Smooth muscle cell (in vitro differentiated cells): Measurements from ENCODE around the gene LRRC52. TPM values are rescaled to one million over a fixed set of nuclear protein-coding genes. Genes with fewer than 3 reads are reported as not detected.
"Not testable (repeated sequence)": the region's sequence is repeated elsewhere in the genome, so short reads cannot be mapped to it uniquely, and the experiment has no call there.

Source experiments
- DNase-seq: peaks from one replicate; lab custom pipeline; 2025; ENCODE audit not compliant: unreplicated experiment; lab: John Stamatoyannopoulos, UW
- H2AFZ ChIP-seq: fragments of 200-600 bp; sonication (generic); 2 replicates; pipeline ENCODE4 v1.6.0; 2016; ENCODE audit warnings: antibody characterized with exemption, low read depth, mild to moderate bottlenecking
- H3F3A ChIP-seq: fragments of 200-600 bp; sonication (generic); 2 replicates; pipeline ENCODE4 v1.6.0; 2017; ENCODE audit warnings: antibody characterized with exemption, low read depth
- H3K27ac ChIP-seq: fragments of 200-600 bp; sonication (generic); 2 replicates; pipeline ENCODE4 v1.5.1; 2016; ENCODE audit warnings: low read depth, mild to moderate bottlenecking
- H3K27me3 ChIP-seq: fragments of 200-600 bp; sonication (generic); 2 replicates; pipeline ENCODE4 v1.6.1; 2016; ENCODE audit warnings: low read depth, mild to moderate bottlenecking
- H3K36me3 ChIP-seq: fragments of 200-600 bp; sonication (generic); 2 replicates; pipeline ENCODE4 v1.5.1; 2016; ENCODE audit warnings: low read depth
- H3K4me1 ChIP-seq: fragments of 200-600 bp; sonication (generic); 2 replicates; pipeline ENCODE4 v1.5.1; 2016; ENCODE audit warnings: low read depth
- H3K4me2 ChIP-seq: fragments of 200-600 bp; sonication (generic); 2 replicates; pipeline ENCODE4 v1.6.0; 2016; ENCODE audit warnings: mild to moderate bottlenecking
- H3K4me3 ChIP-seq: fragments of 200-600 bp; sonication (generic); 2 replicates; pipeline ENCODE4 v1.5.1; 2016; ENCODE audit warnings: mild to moderate bottlenecking
- H3K79me2 ChIP-seq: fragments of 200-600 bp; sonication (generic); 2 replicates; pipeline ENCODE4 v1.6.0; 2016; ENCODE audit warnings: low read depth, mild to moderate bottlenecking
- H3K9ac ChIP-seq: fragments of 200-600 bp; sonication (generic); 2 replicates; pipeline ENCODE4 v1.6.0; 2016; ENCODE audit warnings: low read depth
- H3K9me3 ChIP-seq: fragments of 200-600 bp; sonication (generic); replicated peaks from 2 replicates; pipeline ENCODE4 v1.5.1; 2016; ENCODE audit warnings: low read depth
- H4K20me1 ChIP-seq: fragments of 200-600 bp; sonication (generic); 2 replicates; pipeline ENCODE4 v1.6.0; 2016; ENCODE audit warnings: low read depth
- WGBS: methylation state at CpG from one replicate; pipeline ENCODE4 v1.1.7; 2016; ENCODE audit warnings: low lambda C conversion rate; 5-methylcytosine and 5-hydroxymethylcytosine counted together
- polyA plus RNA-seq: library from polyadenylated mRNA; unstranded; fragments of >200 nt; fragmentation: Nextera tagmentation; extraction: Ambion mirVana; gene quantifications from 2 replicates; pipeline ENCODE4 v1.2.1, GENCODE V29; 2016
- total RNA-seq: library from RNA; depleted of rRNA; stranded (reverse); fragments of >200 nt; gene quantifications from 2 replicates; pipeline ENCODE4 v1.2.3, GENCODE V29; 2014
- TF ChIP-seq, protein P1 (sequence below): fragments of 200-600 bp; sonication (generic); IDR thresholded peaks from 2 replicates; pipeline ENCODE4 v1.5.1; 2017; ENCODE audit warnings: borderline replicate concordance, mild to moderate bottlenecking, antibody characterized with exemption; ENCODE audit not compliant: insufficient read depth, poor library complexity, severe bottlenecking

Gene LRRC52
- total and polyA plus RNA-seq, 2 experiments from 2014 or later, result not detected

DNA sequence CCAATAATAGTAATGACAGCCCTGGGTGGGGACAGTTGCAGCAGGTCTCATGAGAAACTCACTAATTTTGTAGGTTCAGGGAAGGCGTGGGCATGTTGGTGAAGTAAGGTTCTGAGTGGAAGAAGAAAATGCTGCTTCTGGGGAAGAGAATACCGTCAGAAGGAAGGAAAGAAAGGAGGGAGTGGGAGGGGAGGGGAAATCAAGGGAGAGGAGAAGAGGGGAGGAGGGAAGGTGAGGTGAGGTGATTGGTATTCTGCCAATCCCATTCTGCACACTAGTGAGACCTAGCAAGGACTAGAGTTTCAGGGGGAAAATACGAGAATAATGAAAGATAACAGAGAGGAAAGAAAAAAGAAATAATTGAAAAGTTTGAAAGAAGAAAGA, 54.9 kb downstream of the LRRC52 start:
- no peaks in the 10 kb centered on the region for H3K9me3 ChIP-seq
- H4K20me1 ChIP-seq, result no peaks in the 10 kb centered on the region
- no peaks in the 10 kb centered on the region for H3K79me2 ChIP-seq
- no peaks in the 10 kb centered on the region for H3F3A ChIP-seq
- WGBS, result 15% methylated on average over 3 of the region's 3 CpGs
- peaks cover 11% of the 10 kb centered on the region for H3K27me3 ChIP-seq
- peaks cover 6% of the 10 kb centered on the region for H3K4me1 ChIP-seq
- peak overlapping the region; percentile 86 for H3K27ac ChIP-seq
- DNase-seq, result no peak
- H3K36me3 ChIP-seq, result no peaks in the 10 kb centered on the region
- peak overlapping the region; percentile 27 for H2AFZ ChIP-seq
- H3K4me2 ChIP-seq, result peak overlapping the region; percentile 85
- H3K4me3 ChIP-seq, result peak overlapping the region; percentile 53
- H3K9ac ChIP-seq, result peak overlapping the region; percentile 87
- TF ChIP-seq, protein P1, sequence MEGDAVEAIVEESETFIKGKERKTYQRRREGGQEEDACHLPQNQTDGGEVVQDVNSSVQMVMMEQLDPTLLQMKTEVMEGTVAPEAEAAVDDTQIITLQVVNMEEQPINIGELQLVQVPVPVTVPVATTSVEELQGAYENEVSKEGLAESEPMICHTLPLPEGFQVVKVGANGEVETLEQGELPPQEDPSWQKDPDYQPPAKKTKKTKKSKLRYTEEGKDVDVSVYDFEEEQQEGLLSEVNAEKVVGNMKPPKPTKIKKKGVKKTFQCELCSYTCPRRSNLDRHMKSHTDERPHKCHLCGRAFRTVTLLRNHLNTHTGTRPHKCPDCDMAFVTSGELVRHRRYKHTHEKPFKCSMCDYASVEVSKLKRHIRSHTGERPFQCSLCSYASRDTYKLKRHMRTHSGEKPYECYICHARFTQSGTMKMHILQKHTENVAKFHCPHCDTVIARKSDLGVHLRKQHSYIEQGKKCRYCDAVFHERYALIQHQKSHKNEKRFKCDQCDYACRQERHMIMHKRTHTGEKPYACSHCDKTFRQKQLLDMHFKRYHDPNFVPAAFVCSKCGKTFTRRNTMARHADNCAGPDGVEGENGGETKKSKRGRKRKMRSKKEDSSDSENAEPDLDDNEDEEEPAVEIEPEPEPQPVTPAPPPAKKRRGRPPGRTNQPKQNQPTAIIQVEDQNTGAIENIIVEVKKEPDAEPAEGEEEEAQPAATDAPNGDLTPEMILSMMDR, result no peak

DNA sequence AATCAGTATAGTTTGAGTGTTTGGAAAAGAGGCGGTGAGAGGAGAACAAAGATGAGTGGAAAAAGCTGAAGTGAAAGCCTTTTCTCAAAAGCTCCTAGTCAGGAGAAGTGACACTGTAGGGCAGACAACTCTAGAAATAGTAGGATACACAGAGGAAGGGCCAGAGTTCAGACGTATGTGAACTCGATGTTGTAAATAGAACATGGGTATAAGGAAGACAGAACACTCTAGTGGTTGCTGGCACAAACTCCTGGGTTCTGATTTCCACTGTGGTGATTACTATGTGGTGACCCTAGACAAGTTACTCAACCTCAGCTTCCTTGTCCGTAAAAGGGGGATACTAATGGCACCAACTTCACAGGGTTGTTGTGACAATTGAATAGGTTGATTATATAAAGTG, 57.0 kb downstream of the LRRC52 start:
- no peak overlapping the region for H3K4me2 ChIP-seq
- no peak overlapping the region for H2AFZ ChIP-seq
- TF ChIP-seq, protein P1, result no peak
- H3K4me1 ChIP-seq, result peaks cover 6% of the 10 kb centered on the region
- H4K20me1 ChIP-seq, result no peaks in the 10 kb centered on the region
- no peaks in the 10 kb centered on the region for H3K36me3 ChIP-seq
- no peaks in the 10 kb centered on the region for H3K27me3 ChIP-seq
- H3F3A ChIP-seq, result no peaks in the 10 kb centered on the region
- no peak for DNase-seq
- H3K9ac ChIP-seq, result no peak overlapping the region
- H3K79me2 ChIP-seq, result no peaks in the 10 kb centered on the region
- H3K4me3 ChIP-seq, result no peak overlapping the region
- no peaks in the 10 kb centered on the region for H3K9me3 ChIP-seq
- H3K27ac ChIP-seq, result no peak overlapping the region
- 85% methylated on average over 4 of the region's 4 CpGs for WGBS

DNA sequence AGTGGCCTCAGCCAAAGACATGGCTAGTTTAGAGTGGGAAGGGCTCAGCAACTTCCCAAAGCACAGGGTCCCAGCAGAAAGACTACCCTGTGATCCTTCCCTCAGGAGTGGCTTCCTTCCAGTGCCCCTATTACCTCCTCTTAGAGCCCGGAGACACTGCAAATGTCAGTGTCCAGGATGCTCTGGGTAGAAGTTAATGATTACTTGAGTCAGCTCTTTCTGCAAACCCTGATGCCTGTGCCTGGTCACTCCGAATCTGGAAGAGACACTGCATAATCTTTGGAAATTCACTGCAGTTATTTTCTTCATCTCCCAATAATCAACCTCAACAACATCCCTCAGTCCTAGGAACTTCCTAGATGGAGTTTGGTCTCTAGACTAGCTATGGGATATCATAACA, 60.0 kb downstream of the LRRC52 start:
- no peaks in the 10 kb centered on the region for H4K20me1 ChIP-seq
- TF ChIP-seq, protein P1, result no peak
- H3K4me3 ChIP-seq, result no peak overlapping the region
- no peak overlapping the region for H3K4me2 ChIP-seq
- H3F3A ChIP-seq, result no peaks in the 10 kb centered on the region
- no peak overlapping the region for H2AFZ ChIP-seq
- no peaks in the 10 kb centered on the region for H3K79me2 ChIP-seq
- no peaks in the 10 kb centered on the region for H3K9me3 ChIP-seq
- H3K36me3 ChIP-seq, result no peaks in the 10 kb centered on the region
- no peaks in the 10 kb centered on the region for H3K27me3 ChIP-seq
- DNase-seq, result no peak
- peaks cover 2% of the 10 kb centered on the region for H3K4me1 ChIP-seq
- 98% methylated on average over 2 of the region's 2 CpGs for WGBS
- H3K9ac ChIP-seq, result no peak overlapping the region
- no peak overlapping the region for H3K27ac ChIP-seq

DNA sequence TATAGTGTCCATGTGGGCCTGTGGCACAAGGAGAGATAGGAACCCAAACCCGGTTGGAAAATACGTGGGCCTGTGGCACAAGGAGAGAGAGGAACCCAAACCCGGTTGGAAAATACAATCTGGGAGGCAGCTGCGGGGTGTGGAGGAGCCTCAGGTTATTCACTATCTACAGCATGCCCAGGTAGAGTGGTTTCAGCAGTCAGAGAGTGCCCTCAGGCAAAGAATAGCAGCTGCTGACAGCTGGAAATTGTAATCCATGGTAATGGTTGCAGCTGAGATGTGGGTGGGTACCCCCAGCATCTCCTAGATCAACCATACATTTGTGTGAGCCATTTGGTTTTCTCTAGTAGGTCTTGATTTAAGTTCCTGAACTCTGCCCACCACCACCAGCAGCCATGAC, 61.4 kb downstream of the LRRC52 start:
- TF ChIP-seq, protein P1, result no peak
- no peaks in the 10 kb centered on the region for H3K36me3 ChIP-seq
- no peaks in the 10 kb centered on the region for H4K20me1 ChIP-seq
- no peaks in the 10 kb centered on the region for H3K79me2 ChIP-seq
- H3F3A ChIP-seq, result no peaks in the 10 kb centered on the region
- H3K4me3 ChIP-seq, result no peak overlapping the region
- no peak for DNase-seq
- H3K27me3 ChIP-seq, result no peaks in the 10 kb centered on the region
- H2AFZ ChIP-seq, result no peak overlapping the region
- H3K27ac ChIP-seq, result no peak overlapping the region
- H3K9me3 ChIP-seq, result no peaks in the 10 kb centered on the region
- WGBS, result 91% methylated on average over 4 of the region's 4 CpGs
- no peaks in the 10 kb centered on the region for H3K4me1 ChIP-seq
- H3K4me2 ChIP-seq, result no peak overlapping the region
- no peak overlapping the region for H3K9ac ChIP-seq

DNA sequence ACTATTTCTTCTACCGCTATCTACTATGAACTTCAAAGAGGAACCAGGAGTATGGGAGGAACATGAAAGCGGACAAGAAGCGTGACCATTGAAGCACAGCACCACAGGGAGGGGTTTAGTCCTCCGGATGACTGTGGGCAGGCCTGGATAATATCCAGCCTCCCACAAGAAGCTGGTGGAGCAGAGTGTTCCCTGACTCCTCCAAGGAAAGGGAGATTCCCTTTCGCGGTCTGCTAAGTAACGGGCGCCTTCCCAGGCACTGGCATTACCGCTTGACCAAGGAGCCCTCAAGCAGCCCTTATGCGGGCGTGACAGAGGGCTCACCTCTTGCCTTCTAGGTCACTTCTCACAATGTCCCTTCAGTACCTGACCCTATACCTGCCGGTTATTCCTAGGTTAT, 62.9 kb downstream of the LRRC52 start:
- not testable (repeated sequence) for DNase-seq, H3K9me3 ChIP-seq, H2AFZ ChIP-seq, H3F3A ChIP-seq, H4K20me1 ChIP-seq, H3K27me3 ChIP-seq, H3K9ac ChIP-seq, H3K79me2 ChIP-seq, H3K27ac ChIP-seq, H3K36me3 ChIP-seq, H3K4me3 ChIP-seq, H3K4me1 ChIP-seq, H3K4me2 ChIP-seq
- WGBS, result 51% methylated on average over 12 of the region's 12 CpGs
